ENCODE results near the gene TPP2.

Gene TPP2

GRCh38 chr13:102596147-102597028 lies at the start of gene TPP2:
TPP2 (plus strand) TSS chr13:102596986; CDS start chr13:102597039, 53 bp downstream.
- DNase-seq (ENCODE audit: low read depth): peak; percentile 99
- peak within 1 kb of the TSS; percentile 94 for H3K4me3 ChIP-seq (ENCODE audit: low read depth, low read length)
- no peak for TF ChIP-seq CTCF (IDR thresholded peaks at IDR 0.05; ENCODE audit: insufficient read depth, low read depth, low read length, missing control alignments)

- DNase-seq (ENCODE audit: low read depth): no peak
- no peak overlapping the region for H3K4me3 ChIP-seq (ENCODE audit: low read depth, low read length)
- TF ChIP-seq CTCF (IDR thresholded peaks at IDR 0.05; ENCODE audit: insufficient read depth, low read depth, low read length, missing control alignments): no peak
Observed at GRCh38 chr13:102548811-102549210, 48.0 kb upstream of the TPP2 start.

- no peak for DNase-seq (ENCODE audit: low read depth)
- no peak for TF ChIP-seq CTCF (IDR thresholded peaks at IDR 0.05; ENCODE audit: insufficient read depth, low read depth, low read length, missing control alignments)
- H3K4me3 ChIP-seq (ENCODE audit: low read depth, low read length): no peak overlapping the region
Observed at GRCh38 chr13:102550507-102550906, 46.3 kb upstream of the TPP2 start.

GRCh38 chr13:102555914-102556553 lies 40.8 kb upstream of the TPP2 start:
- peak; percentile 41 for TF ChIP-seq CTCF (IDR thresholded peaks at IDR 0.05; ENCODE audit: insufficient read depth, low read depth, low read length, missing control alignments)
- DNase-seq (ENCODE audit: low read depth): peak; percentile 39
- no peak overlapping the region for H3K4me3 ChIP-seq (ENCODE audit: low read depth, low read length)

- H3K4me3 ChIP-seq (ENCODE audit: low read depth, low read length): no peak overlapping the region
- TF ChIP-seq CTCF (IDR thresholded peaks at IDR 0.05; ENCODE audit: insufficient read depth, low read depth, low read length, missing control alignments): no peak
- DNase-seq (ENCODE audit: low read depth): no peak
Observed at GRCh38 chr13:102556806-102557205, 40.0 kb upstream of the TPP2 start.

GRCh38 chr13:102558029-102558428 lies 38.8 kb upstream of the TPP2 start:
- no peak for DNase-seq (ENCODE audit: low read depth)
- TF ChIP-seq CTCF (IDR thresholded peaks at IDR 0.05; ENCODE audit: insufficient read depth, low read depth, low read length, missing control alignments): no peak
- H3K4me3 ChIP-seq (ENCODE audit: low read depth, low read length): no peak overlapping the region
